Measurements from ENCODE around the gene HMCES.

- TF ChIP-seq CTCF (IDR thresholded peaks at IDR 0.05) (no peak), EZH2 (IDR thresholded peaks at IDR 0.05; ENCODE audit: borderline replicate concordance, insufficient read depth, low read depth, low read length, poor library complexity, severe bottlenecking) (no peak)
Measured at GRCh38 chr3:129248286-129248979, 30.2 kb upstream of the HMCES start.

Data from B cell (primary cell).